Naive B cell (primary cell): ENCODE measurements around the gene ABHD17A. TPM values are rescaled to one million over a fixed set of nuclear protein-coding genes. Genes with fewer than 3 reads are reported as not detected.
A peak's percentile ranks its signal among the peaks of the same experiment; 100 is the strongest.

Experiments used
- ATAC-seq, 2 donors: fragments of 150-1000 bp; cut with Tn5 transposase; 2 replicates each; pipeline ENCODE4 v1.10.0; 2021; ENCODE audit warnings: low read depth in 2 of 2, mild to moderate bottlenecking in 2 of 2, moderate library complexity in 2 of 2
- DNase-seq: peaks from one replicate; pipeline ENCODE4 v3.0.0; 2022
- H3K27ac Mint-ChIP-seq, 6 donors: one replicate each; pipeline ENCODE4 v1.8.0; 2020 to 2022; ENCODE audit warnings: mild to moderate bottlenecking in 6 of 6, mixed read lengths in 6 of 6, moderate library complexity in 5 of 6, inconsistent platforms in 2 of 6
- H3K27me3 Mint-ChIP-seq, 3 donors: one replicate each; pipeline ENCODE4 v1.8.0; 2021 to 2022; ENCODE audit warnings: mixed read lengths in 3 of 3, mild to moderate bottlenecking in 1 of 3
- H3K36me3 Mint-ChIP-seq, 2 donors: one replicate each; pipeline ENCODE4 v1.8.0; 2020 to 2022; ENCODE audit warnings: mixed read lengths in 2 of 2, inconsistent platforms in 1 of 2, mild to moderate bottlenecking in 1 of 2
- H3K4me1 Mint-ChIP-seq, 3 donors: one replicate each; pipeline ENCODE4 v1.8.0; 2020 to 2022; ENCODE audit warnings: mixed read lengths in 3 of 3, inconsistent platforms in 1 of 3, mild to moderate bottlenecking in 1 of 3, moderate library complexity in 1 of 3
- H3K4me3 Mint-ChIP-seq, 8 donors: one replicate each; pipeline ENCODE4 v1.8.0; 2020 to 2022; ENCODE audit warnings: mild to moderate bottlenecking in 8 of 8, mixed read lengths in 8 of 8, moderate library complexity in 8 of 8, inconsistent platforms in 2 of 8
- H3K9me3 Mint-ChIP-seq, 7 donors: one replicate each; pipeline ENCODE4 v1.8.0; 2020 to 2022; ENCODE audit warnings: mixed read lengths in 7 of 7, mild to moderate bottlenecking in 5 of 7, inconsistent platforms in 2 of 7, moderate library complexity in 1 of 7
- polyA plus RNA-seq, 6 donors: library from polyadenylated mRNA; unstranded; fragments of 300-500 nt; fragmentation: Illumina TruSeq; gene quantifications; one replicate each; pipeline ENCODE4 v1.2.3, GENCODE V29; 2021; ENCODE audit warnings: low read depth in 6 of 6

ABHD17A gene
- polyA plus RNA-seq, 6 donors from 2014 or later, result 59.4 to 113 (median 78.2) TPM

DNA sequence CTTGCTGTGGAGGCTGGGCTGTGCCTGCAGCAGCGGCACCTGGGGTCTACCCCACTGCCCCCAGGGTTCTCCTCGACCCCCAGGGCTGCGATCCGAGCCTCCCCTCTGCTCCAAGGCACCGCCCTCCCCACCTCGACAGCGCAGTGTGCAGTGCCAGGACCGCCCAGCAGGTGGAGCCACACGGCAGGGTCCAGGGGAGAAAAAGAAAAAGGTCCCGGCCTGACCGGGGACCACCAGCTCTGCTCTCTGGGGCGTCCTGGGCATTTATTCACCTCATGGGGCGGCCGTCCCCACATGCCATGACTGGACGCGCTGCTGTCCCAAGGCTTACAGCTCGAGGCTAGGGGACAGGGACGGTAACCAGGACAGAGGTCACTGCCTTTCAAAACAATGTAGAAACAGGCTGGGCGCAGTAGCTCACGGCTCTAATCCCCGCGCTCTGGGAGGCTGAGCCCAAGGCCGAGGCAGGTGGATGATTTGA is 47.6 kb downstream of the ABHD17A start:
- peak; percentile 65 to 66 for ATAC-seq
- Mint-ChIP-seq H3K4me1 (peaks cover 36 to 49% (median 40%) of the 10 kb centered on the region in 3 donors), H3K27ac (no peak overlapping the region), H3K9me3 (no peaks in the 10 kb centered on the region), H3K27me3 (no peaks in the 10 kb centered on the region), H3K36me3 (no peaks in the 10 kb centered on the region), H3K4me3 (no peak overlapping the region)
- peak; percentile 49 for DNase-seq

DNA sequence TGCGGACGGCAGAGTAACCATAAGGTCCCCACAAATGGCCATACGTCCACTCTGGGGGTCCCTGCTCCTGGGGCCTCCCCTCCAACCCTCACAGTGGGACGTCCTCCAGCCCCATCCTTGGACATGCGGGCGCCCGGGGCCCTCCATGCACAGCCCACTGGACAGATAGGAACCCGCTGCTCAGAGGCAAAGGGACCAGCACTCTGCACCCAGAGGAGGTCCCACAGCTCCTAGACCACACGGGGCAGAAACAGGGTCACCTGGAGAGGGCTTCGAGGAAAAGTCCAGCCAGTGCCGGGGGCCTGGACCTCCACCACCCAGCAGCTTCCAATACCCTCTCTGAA is 48.1 kb downstream of the ABHD17A start:
- H3K4me1 Mint-ChIP-seq, result peaks cover 34 to 44% (median 35%) of the 10 kb centered on the region in 3 donors
- no peak for ATAC-seq
- H3K4me3 Mint-ChIP-seq, result no peak overlapping the region
- no peaks in the 10 kb centered on the region for H3K9me3 Mint-ChIP-seq
- no peaks in the 10 kb centered on the region for H3K27me3 Mint-ChIP-seq
- H3K27ac Mint-ChIP-seq, result no peak overlapping the region
- DNase-seq, result no peak
- no peaks in the 10 kb centered on the region for H3K36me3 Mint-ChIP-seq

DNA sequence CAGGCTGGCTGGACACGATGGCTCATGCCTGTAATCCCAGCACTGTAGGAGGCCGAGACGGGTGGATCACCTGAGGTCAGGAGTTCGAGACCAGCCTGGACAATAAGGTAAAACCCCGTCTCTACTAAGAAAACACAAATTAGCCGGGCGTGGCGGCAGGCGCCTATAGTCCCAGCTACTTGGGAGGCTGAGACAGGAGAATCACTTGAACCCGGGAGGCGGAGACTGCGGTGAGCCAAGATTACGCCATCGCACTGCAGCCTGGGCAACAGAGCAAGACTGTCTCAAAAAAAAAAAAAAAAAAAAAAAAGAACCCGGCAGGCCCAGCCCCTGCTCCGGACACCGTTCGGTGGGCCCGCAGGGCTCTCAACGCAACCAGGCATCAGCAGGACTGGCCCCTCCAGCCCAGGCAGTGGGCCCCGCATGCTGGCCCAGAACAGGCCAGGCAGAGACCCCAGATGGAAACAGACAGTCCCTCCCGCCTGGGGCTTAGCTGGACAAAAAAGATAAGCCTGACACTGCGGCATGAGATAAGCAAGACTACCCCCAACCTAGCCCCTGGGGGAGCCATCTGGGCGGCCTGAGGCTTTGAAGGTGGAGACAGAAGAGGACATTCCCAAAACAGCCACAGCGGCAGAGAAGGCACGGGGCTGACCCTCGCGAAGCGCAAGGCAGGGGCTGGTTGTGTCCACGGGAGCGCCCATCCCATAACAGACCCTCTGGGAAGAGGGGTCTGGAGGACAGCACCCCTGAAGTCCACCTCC is 48.7 kb downstream of the ABHD17A start:
- H3K36me3 Mint-ChIP-seq, result no peaks in the 10 kb centered on the region
- no peak for ATAC-seq
- no peaks in the 10 kb centered on the region for H3K9me3 Mint-ChIP-seq
- H3K27ac Mint-ChIP-seq, result no peak overlapping the region
- DNase-seq, result no peak
- no peaks in the 10 kb centered on the region for H3K27me3 Mint-ChIP-seq
- H3K4me1 Mint-ChIP-seq, result peaks cover 29 to 42% (median 37%) of the 10 kb centered on the region in 3 donors
- no peak overlapping the region for H3K4me3 Mint-ChIP-seq

DNA sequence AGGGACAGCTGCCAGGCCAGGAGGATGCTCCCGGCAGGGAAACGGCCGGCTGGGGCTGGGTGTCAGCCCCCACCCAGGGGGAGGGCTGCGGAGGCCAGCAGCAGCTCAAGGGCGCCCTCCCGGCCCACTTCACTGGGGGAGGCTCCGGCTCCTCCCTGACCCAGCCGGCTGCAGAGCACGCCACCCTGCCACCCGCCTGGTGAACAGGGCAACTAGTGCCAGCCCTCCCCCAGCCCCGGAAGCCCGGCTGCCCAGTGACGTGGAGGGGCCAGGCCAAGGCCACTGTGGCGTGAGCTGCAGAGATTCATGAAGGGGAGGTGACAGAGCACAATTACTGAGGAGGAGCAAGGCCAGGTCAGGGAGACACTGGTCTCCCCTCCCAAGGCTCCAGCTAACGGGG is 51.8 kb downstream of the ABHD17A start:
- no peak overlapping the region for H3K27ac Mint-ChIP-seq

DNA sequence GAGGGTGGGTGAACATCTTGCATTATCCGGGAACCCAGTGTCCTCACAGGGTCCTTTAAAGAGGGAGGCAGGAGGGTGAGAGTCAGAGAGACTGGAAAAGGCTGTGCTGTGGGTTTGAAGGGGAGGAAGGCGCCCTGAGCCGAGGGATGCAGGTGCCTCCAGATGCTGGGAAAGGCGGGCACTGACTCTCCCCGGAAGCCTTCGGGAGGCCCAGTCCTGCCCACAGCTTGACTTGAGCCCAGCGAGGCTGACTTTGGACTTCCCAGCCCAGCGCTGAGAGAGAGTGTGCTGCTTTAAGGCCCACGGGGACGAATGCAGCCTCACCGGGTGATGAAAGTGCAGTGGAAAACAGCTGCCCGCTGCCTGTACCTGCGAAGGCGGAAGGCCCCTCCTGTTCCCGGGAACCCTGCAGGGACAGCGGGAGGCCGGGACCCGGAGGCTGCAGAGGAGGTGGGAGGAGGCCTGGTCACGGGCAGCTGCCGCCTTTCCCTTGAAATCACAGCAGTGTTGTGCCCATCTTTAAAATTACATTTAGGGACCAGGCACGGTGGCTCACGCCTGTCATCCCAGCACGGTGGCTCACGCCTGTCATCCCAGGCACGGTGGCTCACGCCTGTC is 53.1 kb downstream of the ABHD17A start:
- peaks cover 7 to 27% (median 11%) of the 10 kb centered on the region in 3 donors for H3K4me1 Mint-ChIP-seq
- H3K4me3 Mint-ChIP-seq, result peak overlapping the region in 2 of 8 donors; percentile 23 to 29
- H3K36me3 Mint-ChIP-seq, result no peaks in the 10 kb centered on the region
- no peaks in the 10 kb centered on the region for H3K27me3 Mint-ChIP-seq
- DNase-seq (no peak), ATAC-seq (no peak)
- no peaks in the 10 kb centered on the region for H3K9me3 Mint-ChIP-seq
- peak overlapping the region in 1 of 6 donors; percentile 62 for H3K27ac Mint-ChIP-seq

More for the DNA sequence above, 51.8 kb downstream of the ABHD17A start:
- peaks cover 7 to 31% (median 20%) of the 10 kb centered on the region in 3 donors for H3K4me1 Mint-ChIP-seq
- no peaks in the 10 kb centered on the region for H3K27me3 Mint-ChIP-seq
- H3K36me3 Mint-ChIP-seq, result no peaks in the 10 kb centered on the region
- ATAC-seq (no peak), DNase-seq (no peak)
- H3K4me3 Mint-ChIP-seq, result no peak overlapping the region
- H3K9me3 Mint-ChIP-seq, result no peaks in the 10 kb centered on the region

DNA sequence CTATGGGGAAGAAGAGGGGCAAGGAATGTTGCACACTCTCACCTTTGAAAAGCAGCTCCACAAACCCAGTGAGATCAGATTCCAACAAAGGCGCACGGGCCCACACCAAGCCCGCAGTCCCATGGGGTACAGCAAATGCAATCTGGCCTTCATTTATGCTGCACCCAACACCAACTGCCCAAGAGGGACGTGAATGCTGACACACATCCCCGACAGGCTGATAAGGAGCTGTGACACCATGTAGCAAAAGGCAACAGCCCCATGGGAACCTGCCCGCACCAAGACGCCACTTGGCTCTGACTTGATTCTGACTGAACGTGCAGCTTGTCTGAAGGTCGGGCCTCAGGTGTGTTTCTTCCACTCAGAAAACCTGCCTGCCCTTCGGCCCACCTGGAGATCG is 54.3 kb downstream of the ABHD17A start:
- Mint-ChIP-seq H3K4me3 (no peak overlapping the region), H3K4me1 (peaks cover 6 to 28% (median 11%) of the 10 kb centered on the region in 3 donors), H3K27ac (no peak overlapping the region), H3K27me3 (no peaks in the 10 kb centered on the region), H3K9me3 (no peaks in the 10 kb centered on the region), H3K36me3 (peaks cover 0 to 2% of the 10 kb centered on the region in 2 donors)
- ATAC-seq (no peak), DNase-seq (no peak)

DNA sequence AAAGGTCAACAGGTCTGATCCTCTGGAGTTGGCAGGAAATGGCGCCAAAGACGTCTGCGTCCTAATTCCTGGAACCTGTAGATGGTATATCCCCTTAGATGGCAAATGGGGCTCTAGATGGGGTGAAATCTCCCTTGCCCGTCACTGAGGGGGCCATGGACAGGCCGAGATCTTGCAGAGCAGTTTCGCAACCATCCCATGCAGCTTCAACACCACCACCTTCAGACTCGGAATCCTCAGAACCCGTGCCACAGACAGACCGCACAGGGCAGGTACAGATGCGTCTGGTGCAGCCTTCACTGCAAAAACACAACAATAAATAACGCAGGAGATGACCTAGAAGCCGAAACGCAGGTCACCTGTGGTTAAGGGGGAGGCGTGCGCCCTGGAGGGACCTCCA is 54.7 kb downstream of the ABHD17A start:
- Mint-ChIP-seq H3K27me3 (no peaks in the 10 kb centered on the region), H3K9me3 (no peaks in the 10 kb centered on the region), H3K27ac (no peak overlapping the region), H3K4me1 (peaks cover 6 to 28% (median 10%) of the 10 kb centered on the region in 3 donors), H3K4me3 (no peak overlapping the region), H3K36me3 (peaks cover 0 to 5% of the 10 kb centered on the region in 2 donors)
- no peak for ATAC-seq
- no peak for DNase-seq

DNA sequence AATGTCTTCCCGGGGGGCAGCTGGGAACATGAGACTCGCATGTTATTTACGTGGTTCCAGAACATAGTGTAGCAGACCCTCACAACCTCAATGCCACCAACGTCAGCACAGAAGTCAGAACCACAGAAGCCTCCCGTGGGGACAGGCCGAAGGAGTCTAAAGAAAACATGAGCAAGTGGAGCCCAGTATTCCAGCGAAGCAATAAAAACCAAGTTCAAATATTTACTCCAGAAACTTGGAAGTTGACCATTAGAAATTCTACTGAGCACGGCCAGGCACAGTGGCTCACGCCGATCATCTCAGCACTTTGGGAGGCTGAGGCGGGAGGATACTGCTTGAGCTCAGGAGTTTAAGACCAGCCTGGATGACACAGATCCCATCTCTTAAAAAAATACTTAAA is 55.3 kb downstream of the ABHD17A start:
- Mint-ChIP-seq H3K27ac (peak overlapping the region in 1 of 6 donors; percentile 69), H3K9me3 (no peaks in the 10 kb centered on the region), H3K4me1 (peaks cover 6 to 28% (median 7%) of the 10 kb centered on the region in 3 donors), H3K27me3 (no peaks in the 10 kb centered on the region), H3K4me3 (no peak overlapping the region), H3K36me3 (peaks cover 0 to 5% of the 10 kb centered on the region in 2 donors)
- ATAC-seq (no peak), DNase-seq (no peak)

DNA sequence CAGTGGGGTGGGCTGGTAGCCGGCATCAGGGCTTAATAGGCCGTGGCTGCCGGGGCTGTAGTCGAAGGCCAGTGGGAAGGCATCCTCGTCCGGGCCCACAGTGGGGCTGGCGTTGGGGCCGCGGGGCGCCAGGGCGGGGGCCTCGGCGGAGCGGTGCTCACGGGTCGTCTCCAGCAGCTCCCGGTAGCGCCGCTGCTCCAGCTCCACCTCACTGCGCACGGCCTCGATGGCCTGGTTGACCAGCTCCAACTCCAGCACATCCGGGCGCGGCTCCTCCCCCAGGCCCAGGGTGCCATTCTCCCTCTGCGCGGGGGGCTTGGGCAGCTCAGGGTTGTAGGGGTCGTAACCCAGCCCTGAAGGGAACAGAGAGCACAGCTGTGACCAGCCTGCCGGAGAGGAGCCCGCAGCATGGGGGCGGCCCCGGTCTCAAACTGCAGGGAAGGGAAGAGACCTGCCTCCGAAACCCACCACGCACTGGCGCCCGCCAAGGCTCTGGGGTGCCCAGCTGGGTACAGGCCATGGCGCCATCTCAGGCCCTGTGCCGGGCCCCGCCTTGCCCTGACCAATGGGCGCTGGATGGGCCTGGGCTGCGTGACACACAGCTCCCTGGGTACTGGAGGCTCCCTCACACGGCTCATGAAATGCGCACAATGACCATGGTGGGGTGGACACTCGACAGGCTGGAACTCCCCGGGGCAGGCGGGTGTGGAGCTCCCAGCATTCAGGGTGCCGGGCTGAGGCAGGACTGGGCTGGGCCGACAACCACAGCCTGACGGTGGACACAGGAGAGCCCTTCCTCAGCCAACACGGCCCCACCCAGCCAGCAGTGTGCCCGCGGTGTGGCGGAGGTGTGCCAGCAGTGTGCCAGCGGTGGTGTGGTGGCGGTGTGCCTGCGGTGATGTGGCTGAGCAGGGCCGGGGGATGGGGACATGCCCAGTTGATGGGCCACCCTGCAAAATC is 56.7 kb downstream of the ABHD17A start:
- no peak for DNase-seq
- no peaks in the 10 kb centered on the region for H3K9me3 Mint-ChIP-seq
- H3K27ac Mint-ChIP-seq, result peak overlapping the region in 1 of 6 donors; percentile 45
- no peaks in the 10 kb centered on the region for H3K27me3 Mint-ChIP-seq
- ATAC-seq, result no peak
- H3K4me1 Mint-ChIP-seq, result peaks cover 6 to 21% (median 7%) of the 10 kb centered on the region in 3 donors
- no peak overlapping the region for H3K4me3 Mint-ChIP-seq
- peaks cover 0 to 5% of the 10 kb centered on the region in 2 donors for H3K36me3 Mint-ChIP-seq

DNA sequence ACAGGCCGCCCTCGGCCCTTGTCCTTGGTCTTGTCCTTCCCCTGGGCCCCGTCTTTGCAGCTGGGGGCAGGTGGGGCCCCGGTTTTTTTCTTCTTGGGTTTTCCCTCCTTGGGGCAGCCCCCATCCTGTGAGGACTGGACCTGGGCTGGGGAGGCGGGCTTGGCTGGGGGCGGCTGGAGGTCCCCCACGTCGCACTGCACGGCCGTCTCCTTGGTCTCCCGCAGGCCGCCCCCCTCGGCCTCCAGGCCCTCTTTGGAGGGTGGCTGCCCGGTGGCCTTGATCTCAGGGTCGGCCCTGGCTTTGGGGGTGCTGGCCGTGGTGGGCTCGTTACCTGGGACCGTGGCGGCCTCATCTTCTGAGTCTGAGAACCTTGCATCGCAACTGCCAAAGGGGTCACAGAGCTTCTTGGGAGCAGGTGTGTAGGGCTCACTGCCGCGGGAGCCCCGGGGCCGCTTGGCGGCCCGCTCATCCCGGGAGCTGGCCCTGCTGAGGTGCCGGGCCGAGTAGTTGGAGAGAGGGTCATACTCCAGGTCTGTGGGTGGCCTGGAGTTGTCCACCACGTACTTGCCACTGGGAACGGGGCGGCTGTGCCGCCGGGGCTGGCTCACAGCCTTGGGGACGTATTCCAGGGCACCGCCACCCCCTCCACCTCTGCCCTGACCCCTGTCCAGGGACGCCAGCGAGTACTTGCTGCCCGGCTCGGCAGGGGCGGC is 57.6 kb downstream of the ABHD17A start:
- no peak overlapping the region for H3K27ac Mint-ChIP-seq
- peaks cover 0 to 5% of the 10 kb centered on the region in 2 donors for H3K36me3 Mint-ChIP-seq
- ATAC-seq (no peak), DNase-seq (no peak)
- H3K4me1 Mint-ChIP-seq, result peaks cover 5 to 16% (median 6%) of the 10 kb centered on the region in 3 donors
- no peaks in the 10 kb centered on the region for H3K27me3 Mint-ChIP-seq
- no peak overlapping the region for H3K4me3 Mint-ChIP-seq
- H3K9me3 Mint-ChIP-seq, result no peaks in the 10 kb centered on the region
